ENCODE measurements around the gene GORASP2.
"Not testable (repeated sequence)": the region's sequence is repeated elsewhere in the genome, so short reads cannot be mapped to it uniquely, and the experiment has no call there.

The GORASP2 gene

GRCh38 chr2:170928824-170929685, at the start of gene GORASP2:
GORASP2 (plus strand) TSS chr2:170929253; CDS start chr2:170929341, 88 bp downstream.
- DNase-seq (ENCODE audit: low spot score) = peak; percentile 99

- DNase-seq (ENCODE audit: low spot score) = no peak
Observed at GRCh38 chr2:170881840-170882239, 47.2 kb upstream of the GORASP2 start.

GRCh38 chr2:170882758-170883157, 46.3 kb upstream of the GORASP2 start:
- no peak for DNase-seq (ENCODE audit: low spot score)

GRCh38 chr2:170883683-170884082, 45.4 kb upstream of the GORASP2 start:
- no peak for DNase-seq (ENCODE audit: low spot score)

GRCh38 chr2:170885130-170885791, 43.8 kb upstream of the GORASP2 start:
- no peak for DNase-seq (ENCODE audit: low spot score)

- DNase-seq (ENCODE audit: low spot score) = no peak
Observed at GRCh38 chr2:170886386-170886785, 42.7 kb upstream of the GORASP2 start.

- DNase-seq (ENCODE audit: low spot score) = no peak
Observed at GRCh38 chr2:170887496-170887895, 41.6 kb upstream of the GORASP2 start.

- DNase-seq (ENCODE audit: low spot score) = no peak
Observed at GRCh38 chr2:170887896-170888295, 41.2 kb upstream of the GORASP2 start.

- DNase-seq (ENCODE audit: low spot score) = no peak
Observed at GRCh38 chr2:170891893-170892292, 37.2 kb upstream of the GORASP2 start.

- no peak for DNase-seq (ENCODE audit: low spot score)
Observed at GRCh38 chr2:170892391-170892951, 36.6 kb upstream of the GORASP2 start.

GRCh38 chr2:170895023-170895757, 33.9 kb upstream of the GORASP2 start:
- DNase-seq (ENCODE audit: low spot score) = no peak

GRCh38 chr2:170896622-170897021, 32.4 kb upstream of the GORASP2 start:
- DNase-seq (ENCODE audit: low spot score) = no peak

GRCh38 chr2:170897108-170897507, 31.9 kb upstream of the GORASP2 start:
- DNase-seq (ENCODE audit: low spot score) = no peak

- no peak for DNase-seq (ENCODE audit: low spot score)
Observed at GRCh38 chr2:170905864-170906263, 23.2 kb upstream of the GORASP2 start.

- no peak for DNase-seq (ENCODE audit: low spot score)
Observed at GRCh38 chr2:170911314-170911889, 17.7 kb upstream of the GORASP2 start.

GRCh38 chr2:170914994-170915666, 13.9 kb upstream of the GORASP2 start:
- not testable (repeated sequence) for DNase-seq (ENCODE audit: low spot score)

- no peak for DNase-seq (ENCODE audit: low spot score)
Observed at GRCh38 chr2:170917219-170917913, 11.7 kb upstream of the GORASP2 start.

GRCh38 chr2:170917957-170918356, 11.1 kb upstream of the GORASP2 start:
- DNase-seq (ENCODE audit: low spot score) = no peak

GRCh38 chr2:170921873-170922272, 7.2 kb upstream of the GORASP2 start:
- not testable (repeated sequence) for DNase-seq (ENCODE audit: low spot score)

GRCh38 chr2:170922634-170923494, 6.2 kb upstream of the GORASP2 start:
- DNase-seq (ENCODE audit: low spot score) = no peak

All from putamen (tissue), 1 donor.